Placental pericyte (primary cell): ENCODE measurements around the gene PGA4. TPM values are rescaled to one million over a fixed set of nuclear protein-coding genes. Genes with fewer than 3 reads are reported as not detected.

Source experiments
- total RNA-seq: library from RNA; depleted of rRNA; stranded (reverse); fragments of >200 nt; gene quantifications from 2 replicates; pipeline ENCODE4 v1.2.3, GENCODE V29; 2012

The PGA4 gene
- 0.43 TPM in 1 of 2 replicates, not detected in the other for total RNA-seq

DNA sequence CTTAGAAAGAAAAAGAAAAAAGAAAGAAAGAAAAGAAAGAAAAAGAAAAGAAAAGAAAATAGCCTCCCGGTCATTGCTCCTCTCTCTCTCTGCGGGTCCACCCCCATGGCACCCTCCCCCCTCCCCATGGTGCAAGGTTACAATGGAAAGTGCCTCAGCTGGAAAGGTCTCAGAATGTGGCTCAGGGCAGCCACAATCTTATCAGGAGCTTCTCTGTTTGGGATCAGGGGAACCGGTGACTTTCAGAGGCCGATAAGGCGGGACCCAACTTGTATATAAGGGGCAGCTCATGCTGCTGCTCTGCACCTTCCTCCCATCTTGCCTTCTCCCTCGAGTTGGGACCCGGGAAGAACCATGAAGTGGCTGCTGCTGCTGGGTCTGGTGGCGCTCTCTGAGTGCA is at the start of gene PGA4:
TSS of gene PGA4 (plus strand) at position 301 of the 400 bp plus-strand sequence. CDS start at position 355, 54 bp downstream.

DNA sequence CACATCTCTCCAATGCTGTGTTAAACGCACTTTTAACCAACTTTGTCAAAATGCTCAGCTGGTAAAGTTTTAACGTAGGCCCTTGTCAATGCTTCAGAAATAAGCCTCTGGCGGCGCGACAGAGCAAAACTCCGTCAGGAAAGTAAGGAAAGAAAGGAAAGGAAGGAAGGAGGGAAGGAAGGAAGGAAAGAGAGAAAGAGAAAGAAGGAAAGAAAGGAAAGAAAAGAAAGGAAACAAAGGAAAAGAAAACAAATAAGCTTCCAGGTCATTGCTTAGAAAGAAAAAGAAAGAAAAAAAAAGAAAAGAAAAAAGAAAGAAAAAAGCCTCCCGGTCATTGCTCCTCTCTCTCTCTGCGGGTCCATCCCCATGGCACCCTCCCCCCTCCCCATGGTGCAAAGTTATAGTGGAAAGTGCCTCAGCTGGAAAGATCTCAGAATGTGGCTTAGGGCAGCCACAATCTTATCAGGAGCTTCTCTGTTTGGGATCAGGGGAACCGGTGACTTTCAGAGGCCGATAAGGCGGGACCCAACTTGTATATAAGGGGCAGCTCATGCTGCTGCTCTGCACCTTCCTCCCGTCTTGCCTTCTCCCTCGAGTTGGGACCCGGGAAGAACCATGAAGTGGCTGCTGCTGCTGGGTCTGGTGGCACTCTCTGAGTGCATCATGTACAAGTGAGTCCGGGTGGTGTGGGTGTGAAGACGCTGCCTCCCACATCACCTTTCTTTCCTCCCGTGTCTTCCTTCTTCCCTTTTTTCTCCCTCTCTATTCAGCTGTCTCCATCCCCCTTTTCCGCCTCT is 19.0 kb upstream of the PGA4 start, which contains the start of gene PGA3:
TSS of gene PGA3 (plus strand) at position 566 of the 797 bp plus-strand sequence. CDS start at position 616, 50 bp downstream.

DNA sequence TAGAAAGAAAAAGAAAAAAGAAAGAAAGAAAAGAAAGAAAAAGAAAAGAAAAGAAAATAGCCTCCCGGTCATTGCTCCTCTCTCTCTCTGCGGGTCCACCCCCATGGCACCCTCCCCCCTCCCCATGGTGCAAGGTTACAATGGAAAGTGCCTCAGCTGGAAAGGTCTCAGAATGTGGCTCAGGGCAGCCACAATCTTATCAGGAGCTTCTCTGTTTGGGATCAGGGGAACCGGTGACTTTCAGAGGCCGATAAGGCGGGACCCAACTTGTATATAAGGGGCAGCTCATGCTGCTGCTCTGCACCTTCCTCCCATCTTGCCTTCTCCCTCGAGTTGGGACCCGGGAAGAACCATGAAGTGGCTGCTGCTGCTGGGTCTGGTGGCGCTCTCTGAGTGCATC is 18.7 kb downstream of the PGA4 start, which contains the start of gene PGA5:
TSS of gene PGA5 (plus strand) at position 301 of the 400 bp plus-strand sequence. CDS start at position 353, 52 bp downstream.

Other genes starting within 250 kb of the PGA4 start
- gene CD5, start 119.9 kb upstream of the PGA4 start, total RNA-seq, result not detected in 2 replicates
- 19.5 and 23.2 TPM in 2 replicates for gene VPS37C, start 60.9 kb upstream of the PGA4 start, total RNA-seq
- gene PGA3, start 18.8 kb upstream of the PGA4 start, total RNA-seq, result 1.1 TPM in 1 of 2 replicates, not detected in the other
- not detected in 2 replicates for gene PGA5, start 18.8 kb downstream of the PGA4 start, total RNA-seq
- 1.1 TPM in 2 replicates for gene VWCE, start 73.0 kb downstream of the PGA4 start, total RNA-seq
- gene DDB1, start 110.8 kb downstream of the PGA4 start, total RNA-seq, result 290 and 338 TPM in 2 replicates
- 17.6 and 27.4 TPM in 2 replicates for gene TKFC, start 110.9 kb downstream of the PGA4 start, total RNA-seq
- 207 and 399 TPM in 2 replicates for gene CYB561A3, start 139.5 kb downstream of the PGA4 start, total RNA-seq
- 69.9 and 122 TPM in 2 replicates for gene TMEM138, start 140.0 kb downstream of the PGA4 start, total RNA-seq
- 13.9 and 20.4 TPM in 2 replicates for gene TMEM216, start 170.2 kb downstream of the PGA4 start, total RNA-seq
- gene CPSF7, start 207.6 kb downstream of the PGA4 start, total RNA-seq, result 42.4 and 51.0 TPM in 2 replicates
- gene SDHAF2, start 207.8 kb downstream of the PGA4 start, total RNA-seq, result 42.5 and 70.5 TPM in 2 replicates